Adipocyte (in vitro differentiated cells): ENCODE measurements around the gene DNAAF5.

Source experiments
- DNase-seq: peaks from one replicate; pipeline ENCODE4 v3.0.0-alpha.2; 2015; ENCODE audit warnings: low read depth
- H3K27me3 ChIP-seq: replicated peaks from 2 replicates; pipeline ENCODE4 v1.7.0; 2013; ENCODE audit warnings: mild to moderate bottlenecking, low read length, moderate library complexity; ENCODE audit not compliant: control insufficient read depth, insufficient read depth
- H3K36me3 ChIP-seq: 2 replicates; pipeline ENCODE4 v1.7.0; 2013; ENCODE audit warnings: low read length, mild to moderate bottlenecking, moderate library complexity; ENCODE audit not compliant: control insufficient read depth, insufficient read depth, severe bottlenecking
- H3K4me1 ChIP-seq: 2 replicates; pipeline ENCODE4 v1.7.0; 2013; ENCODE audit warnings: mild to moderate bottlenecking, low read length, moderate library complexity; ENCODE audit not compliant: control insufficient read depth, insufficient read depth
- H3K4me3 ChIP-seq: 2 replicates; pipeline ENCODE4 v1.7.0; 2013; ENCODE audit warnings: mild to moderate bottlenecking, low read length, moderate library complexity
- H3K9ac ChIP-seq: 2 replicates; pipeline ENCODE4 v1.7.0; 2013; ENCODE audit warnings: mild to moderate bottlenecking, low read length, moderate library complexity
- H3K9me3 ChIP-seq: 2 replicates; pipeline ENCODE4 v1.7.0; 2013; ENCODE audit warnings: mild to moderate bottlenecking, low read length, moderate library complexity; ENCODE audit not compliant: control insufficient read depth

DNAAF5 gene

DNA sequence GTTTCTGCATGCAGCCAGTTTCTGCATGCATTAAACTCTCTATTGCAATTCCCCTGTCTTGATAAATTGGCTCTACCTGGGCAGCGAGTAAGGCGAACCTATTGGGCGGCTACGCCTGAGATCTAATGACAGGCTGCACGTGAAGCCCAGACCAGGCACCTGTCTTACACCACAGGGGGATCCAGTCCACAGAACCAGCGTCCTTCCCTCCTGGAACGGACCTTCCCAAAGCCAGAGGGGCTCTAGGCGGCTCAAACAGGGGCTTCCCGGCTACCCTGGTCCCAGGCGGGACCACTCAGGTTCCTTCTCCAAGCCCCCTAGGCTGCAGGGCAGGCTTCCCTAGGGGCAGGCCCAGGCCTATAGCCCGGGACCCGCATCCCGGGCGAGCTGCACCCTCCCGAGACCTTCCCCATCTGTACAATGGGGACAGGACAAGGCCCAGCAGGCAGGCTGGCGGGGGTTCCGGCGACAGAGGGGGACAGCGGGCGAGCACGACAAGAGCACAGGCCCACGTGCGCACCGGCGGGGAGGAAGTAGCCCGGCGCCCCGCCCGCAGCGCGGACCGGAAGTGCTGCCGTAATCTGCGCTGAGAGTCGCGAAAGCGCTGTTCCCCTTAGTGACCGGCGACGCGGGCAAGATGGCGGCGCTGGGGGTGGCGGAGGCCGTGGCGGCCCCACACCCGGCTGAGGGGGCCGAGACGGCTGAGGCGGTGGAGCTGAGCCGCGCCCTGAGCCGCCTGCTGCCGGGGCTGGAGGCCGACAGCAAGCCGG lies at the start of gene DNAAF5:
Gene DNAAF5 (plus strand): TSS at position 616 of the 770 bp plus-strand sequence. CDS start 22 bp downstream, at position 638.
- Histone ChIP-seq H3K36me3 (peaks cover 10% of the 10 kb centered on the region), H3K27me3 (no peaks in the 10 kb centered on the region), H3K9me3 (no peaks in the 10 kb centered on the region), H3K9ac (peak within 1 kb of the TSS; percentile 88), H3K4me1 (peaks cover 16% of the 10 kb centered on the region), H3K4me3 (peak within 1 kb of the TSS; percentile 85)
- peak; percentile 94 for DNase-seq

DNA sequence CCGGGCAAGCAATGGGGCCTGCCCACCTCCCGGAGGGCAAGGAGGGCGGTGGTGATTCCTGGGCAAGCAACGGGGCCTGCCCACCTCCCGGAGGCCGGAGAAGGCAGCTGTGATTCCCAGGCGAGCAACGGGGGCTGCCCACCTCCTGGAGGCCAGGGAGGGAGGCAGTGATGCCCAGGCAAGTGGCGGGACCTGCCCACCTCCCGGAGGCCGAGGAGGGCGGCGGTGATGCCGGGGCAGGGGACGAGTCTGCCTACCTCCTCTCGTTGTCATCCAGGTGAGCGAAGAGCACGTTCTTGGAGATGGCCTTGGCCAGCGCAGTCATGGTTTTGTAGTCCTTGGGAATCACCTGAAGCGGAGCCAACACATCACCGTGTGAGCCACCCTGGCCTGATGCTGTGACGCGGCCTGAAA lies 49.5 kb upstream of the DNAAF5 start:
- Histone ChIP-seq H3K4me3 (no peak overlapping the region), H3K27me3 (no peaks in the 10 kb centered on the region), H3K9me3 (no peaks in the 10 kb centered on the region), H3K4me1 (no peaks in the 10 kb centered on the region), H3K9ac (no peak overlapping the region), H3K36me3 (no peaks in the 10 kb centered on the region)
- no peak for DNase-seq

DNA sequence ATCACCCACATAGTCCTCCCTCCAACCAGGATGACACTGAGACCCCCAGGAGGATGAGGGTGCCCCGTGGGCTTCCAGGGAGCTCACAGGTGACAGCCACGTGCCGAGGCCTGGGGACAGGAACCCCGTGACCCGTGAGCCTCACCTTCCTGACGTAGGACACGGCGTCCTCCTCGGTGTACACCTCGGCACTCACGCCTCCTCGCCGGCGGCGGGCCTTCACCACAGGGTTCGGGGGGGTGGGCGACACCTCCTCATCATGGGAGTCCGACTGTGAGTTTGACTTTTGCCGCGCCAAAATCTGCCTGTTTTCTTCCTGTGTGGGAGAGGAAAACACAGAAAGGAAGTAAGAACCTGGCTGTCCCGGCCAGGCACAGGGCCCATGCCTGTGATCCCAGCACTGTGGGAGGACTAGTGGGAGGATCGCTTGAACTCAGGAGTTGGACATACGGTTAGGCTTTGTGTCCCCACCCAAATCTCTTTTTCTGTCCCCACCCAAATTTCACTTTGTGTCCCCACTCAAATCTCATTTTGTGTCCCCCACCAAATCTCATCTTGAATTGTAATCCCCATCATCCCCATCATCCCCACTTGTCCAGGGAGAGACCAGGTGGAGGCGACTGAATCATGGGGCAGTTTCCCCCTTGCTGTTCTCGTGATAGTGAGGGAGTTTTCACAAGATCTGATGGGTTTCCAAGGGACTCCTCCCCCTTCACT lies 45.9 kb upstream of the DNAAF5 start:
- DNase-seq, result no peak
- H3K27me3 ChIP-seq, result no peaks in the 10 kb centered on the region
- H3K4me1 ChIP-seq, result no peaks in the 10 kb centered on the region
- peaks cover 8% of the 10 kb centered on the region for H3K9me3 ChIP-seq
- H3K4me3 ChIP-seq, result no peak overlapping the region
- no peak overlapping the region for H3K9ac ChIP-seq
- H3K36me3 ChIP-seq, result no peaks in the 10 kb centered on the region

DNA sequence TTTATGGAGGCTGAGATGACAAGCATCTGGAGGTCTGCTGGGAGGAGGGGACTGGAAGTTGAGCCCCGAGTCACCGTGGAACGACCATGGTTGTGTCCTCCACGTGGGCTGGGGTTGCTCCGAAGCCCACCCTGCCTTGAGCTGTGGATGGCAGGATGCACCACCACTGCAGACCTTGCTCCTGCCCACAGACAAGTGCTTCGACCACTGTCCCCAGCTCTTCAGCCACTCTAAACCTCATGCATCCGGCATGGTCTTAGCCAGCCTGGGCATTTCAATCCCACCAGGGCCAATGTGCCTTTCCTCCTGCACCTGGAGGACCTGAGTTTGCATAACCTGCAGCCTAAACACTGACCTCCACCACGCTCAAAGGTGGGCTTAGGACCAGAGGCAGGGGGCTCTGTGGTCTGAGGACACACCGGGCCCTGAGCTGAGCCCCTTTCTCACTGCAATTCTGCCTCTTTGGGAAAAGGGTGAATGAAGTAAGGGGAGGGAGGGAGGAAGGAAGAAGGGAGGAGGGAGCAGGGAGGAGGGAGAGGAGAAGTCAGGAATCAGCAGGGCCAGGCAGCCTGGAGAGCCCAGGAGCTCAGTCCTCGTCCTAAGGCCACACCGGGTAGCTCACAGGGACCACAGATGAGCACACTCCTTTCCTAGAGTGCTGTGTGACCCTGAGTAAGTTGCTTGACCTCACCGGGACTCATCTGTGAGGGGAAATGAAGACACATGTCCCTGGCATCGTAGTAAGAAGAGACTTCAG lies 44.8 kb upstream of the DNAAF5 start:
- H3K27me3 ChIP-seq, result no peaks in the 10 kb centered on the region
- peaks cover 19% of the 10 kb centered on the region for H3K9me3 ChIP-seq
- no peaks in the 10 kb centered on the region for H3K4me1 ChIP-seq
- H3K4me3 ChIP-seq, result no peak overlapping the region
- no peaks in the 10 kb centered on the region for H3K36me3 ChIP-seq
- DNase-seq, result no peak
- no peak overlapping the region for H3K9ac ChIP-seq

DNA sequence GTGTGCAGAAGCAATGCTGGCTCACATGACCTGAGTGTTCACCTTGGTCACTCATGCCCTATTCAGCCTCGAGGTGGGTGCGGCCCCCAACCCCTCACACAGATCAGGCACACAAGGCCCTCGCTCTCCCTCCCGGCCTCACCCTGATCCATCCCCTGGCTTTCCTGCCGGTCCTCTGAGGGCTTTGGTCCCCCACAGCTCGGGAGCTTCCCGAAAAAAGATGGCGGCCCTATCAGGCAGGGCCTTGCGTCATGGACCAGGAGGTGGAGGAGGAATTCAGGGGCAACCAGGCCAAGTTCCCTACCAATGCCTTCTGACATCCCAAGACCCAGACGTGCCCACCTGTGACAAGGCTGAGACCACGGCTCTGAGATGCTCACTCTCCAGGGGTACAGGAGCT lies 43.7 kb upstream of the DNAAF5 start:
- H3K4me3 ChIP-seq, result no peak overlapping the region
- peaks cover 29% of the 10 kb centered on the region for H3K9me3 ChIP-seq
- H3K4me1 ChIP-seq, result no peaks in the 10 kb centered on the region
- H3K27me3 ChIP-seq, result no peaks in the 10 kb centered on the region
- no peak for DNase-seq
- no peak overlapping the region for H3K9ac ChIP-seq
- H3K36me3 ChIP-seq, result no peaks in the 10 kb centered on the region

DNA sequence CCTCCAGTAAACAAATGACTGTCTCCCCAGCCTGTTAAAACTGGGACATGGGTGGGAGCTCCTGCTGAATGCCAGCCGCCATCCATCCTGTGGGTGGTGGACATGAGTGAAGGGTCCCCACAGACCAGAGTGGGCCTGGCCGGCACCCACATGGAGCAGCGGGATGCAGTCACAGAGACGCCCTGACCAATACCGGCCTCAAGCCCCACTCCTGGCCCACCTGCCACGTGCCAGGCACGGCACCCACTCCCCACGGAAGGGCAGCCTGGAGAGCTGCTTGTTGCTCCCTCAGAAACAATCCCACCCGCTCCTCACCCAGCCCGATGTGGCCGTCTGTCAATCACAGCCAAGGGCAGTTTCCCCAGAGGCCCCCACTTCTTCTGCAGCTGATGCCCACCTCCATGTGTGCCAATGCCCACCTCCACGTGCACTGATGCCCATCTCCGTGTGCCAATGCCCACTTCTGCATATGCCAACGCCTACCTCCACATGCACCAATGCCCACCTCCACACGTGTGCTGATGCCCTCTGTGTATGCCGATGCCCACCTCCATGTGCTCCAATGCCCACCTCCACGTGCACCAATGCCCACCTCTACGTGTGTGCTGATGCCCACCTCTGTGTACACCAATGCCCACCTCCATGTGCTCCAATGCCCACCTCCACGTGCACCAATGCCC lies 42.8 kb upstream of the DNAAF5 start:
- H3K36me3 ChIP-seq, result no peaks in the 10 kb centered on the region
- no peak overlapping the region for H3K4me3 ChIP-seq
- no peak for DNase-seq
- H3K9ac ChIP-seq, result no peak overlapping the region
- H3K9me3 ChIP-seq, result peaks cover 36% of the 10 kb centered on the region
- H3K4me1 ChIP-seq, result no peaks in the 10 kb centered on the region
- H3K27me3 ChIP-seq, result no peaks in the 10 kb centered on the region

DNA sequence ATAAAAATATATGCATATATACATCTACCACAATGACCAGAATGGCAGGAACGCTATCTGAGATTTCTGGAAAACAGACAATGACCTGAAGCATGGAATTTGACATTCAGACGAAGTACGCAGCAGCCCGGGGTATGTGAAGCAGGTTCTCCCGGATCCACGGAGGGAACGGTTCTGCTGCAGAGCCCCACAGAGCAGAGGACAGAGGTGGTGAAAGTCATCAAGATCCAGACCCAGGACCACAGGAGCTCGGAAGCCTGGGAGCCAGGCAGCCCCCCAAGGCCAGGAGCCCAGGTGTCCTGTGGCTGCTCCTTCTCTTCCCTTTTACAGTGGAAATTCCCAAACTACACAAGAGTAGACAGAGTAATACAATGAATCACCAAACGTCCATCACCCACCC lies 42.1 kb upstream of the DNAAF5 start:
- Histone ChIP-seq H3K4me1 (no peaks in the 10 kb centered on the region), H3K36me3 (no peaks in the 10 kb centered on the region), H3K9me3 (peaks cover 40% of the 10 kb centered on the region), H3K4me3 (no peak overlapping the region), H3K27me3 (no peaks in the 10 kb centered on the region), H3K9ac (no peak overlapping the region)
- no peak for DNase-seq

DNA sequence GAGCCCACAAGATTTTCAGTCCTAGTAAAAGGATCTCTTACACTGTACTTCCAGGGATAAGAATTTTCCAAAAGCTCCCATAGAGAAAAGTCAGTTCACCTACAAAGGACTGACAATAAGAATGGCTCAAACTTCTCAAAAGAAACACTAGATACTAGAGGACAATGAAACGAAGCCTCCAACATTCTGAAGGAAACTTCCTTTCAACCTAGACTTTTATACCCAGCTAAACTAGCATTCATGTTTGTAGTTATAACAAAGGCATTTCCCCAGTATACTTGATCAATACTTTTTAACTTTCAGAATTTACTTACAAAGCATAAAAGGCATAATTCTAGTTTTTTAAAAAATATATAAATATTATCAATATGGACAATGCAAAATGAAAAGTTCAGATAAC lies 41.0 kb upstream of the DNAAF5 start:
- no peaks in the 10 kb centered on the region for H3K36me3 ChIP-seq
- H3K4me3 ChIP-seq, result no peak overlapping the region
- no peak for DNase-seq
- H3K4me1 ChIP-seq, result no peaks in the 10 kb centered on the region
- H3K9me3 ChIP-seq, result peaks cover 40% of the 10 kb centered on the region
- H3K9ac ChIP-seq, result no peak overlapping the region
- H3K27me3 ChIP-seq, result no peaks in the 10 kb centered on the region

DNA sequence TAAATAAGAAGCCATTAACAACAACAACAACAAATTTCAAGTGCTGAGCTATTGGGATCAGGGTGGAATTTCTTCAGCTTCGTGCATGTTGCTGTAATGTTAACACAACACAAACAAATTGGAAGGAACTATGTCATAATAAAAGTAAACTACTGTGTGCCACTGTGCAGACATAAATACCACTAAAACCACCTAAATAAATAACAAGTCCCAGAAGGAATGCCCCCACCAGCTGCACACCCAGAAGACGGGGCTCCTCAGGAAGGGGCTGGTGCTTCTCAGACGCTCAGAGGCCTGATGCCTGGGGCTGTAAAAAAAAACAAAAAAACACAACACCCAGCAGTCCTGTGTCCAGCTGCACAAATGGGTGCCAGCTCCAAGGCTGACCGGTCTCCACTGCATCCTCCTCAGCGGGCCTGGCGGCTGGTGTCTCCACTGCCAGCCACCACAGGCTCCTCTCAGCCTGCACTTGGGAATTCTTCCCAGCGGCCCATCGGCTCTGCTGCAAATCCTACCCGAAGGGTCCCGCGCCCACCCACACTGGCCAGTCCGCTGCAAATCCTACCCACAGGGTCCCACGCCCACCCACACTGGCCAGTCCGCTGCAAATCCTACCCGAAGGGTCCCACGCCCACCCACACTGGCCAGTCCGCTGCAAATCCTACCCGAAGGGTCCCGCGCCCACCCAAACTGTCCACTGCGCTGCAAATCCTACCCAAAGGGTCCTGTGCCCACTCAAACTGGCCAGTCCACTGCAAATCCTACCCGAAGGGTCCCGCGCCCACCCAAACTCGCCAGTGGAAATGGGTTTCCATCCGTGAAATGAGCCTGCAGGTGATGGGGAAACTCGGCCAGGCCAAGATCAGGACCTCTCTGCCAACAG lies 35.8 kb upstream of the DNAAF5 start:
- Histone ChIP-seq H3K36me3 (no peaks in the 10 kb centered on the region), H3K27me3 (no peaks in the 10 kb centered on the region), H3K4me3 (no peak overlapping the region), H3K4me1 (no peaks in the 10 kb centered on the region), H3K9ac (no peak overlapping the region), H3K9me3 (peaks cover 31% of the 10 kb centered on the region)
- no peak for DNase-seq

DNA sequence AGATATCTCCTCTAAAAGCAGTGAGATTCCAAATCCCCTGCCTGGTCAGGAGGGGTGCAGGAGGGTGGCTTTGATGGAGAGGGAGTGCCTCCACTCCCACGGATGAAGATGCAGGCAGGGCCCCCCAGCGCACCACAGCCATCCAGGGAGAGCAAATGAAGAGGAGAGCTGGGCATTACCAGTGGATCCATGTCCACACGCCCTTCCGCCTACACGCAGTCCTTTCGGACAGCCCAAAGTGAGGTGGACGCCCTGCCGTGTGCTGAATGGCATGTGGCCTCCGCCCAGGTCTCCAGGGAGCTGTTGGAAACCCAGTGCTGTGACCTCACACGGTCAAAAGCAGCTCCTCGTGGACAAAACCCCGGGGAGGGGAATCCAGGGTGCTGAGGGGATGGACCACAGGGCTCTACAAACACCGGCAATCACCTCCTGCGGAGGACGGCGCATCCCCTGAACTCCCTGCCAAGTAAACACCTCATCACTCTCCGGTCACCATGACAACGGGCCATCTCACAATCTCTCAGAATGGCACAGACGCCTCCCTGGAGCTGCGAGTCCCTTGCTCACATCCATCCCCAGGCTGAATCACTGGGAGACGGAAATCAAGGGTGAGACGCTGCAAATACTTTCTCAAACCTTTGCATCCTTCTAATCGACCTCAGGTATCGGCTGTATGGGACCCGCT lies 35.0 kb upstream of the DNAAF5 start:
- no peaks in the 10 kb centered on the region for H3K27me3 ChIP-seq
- no peak overlapping the region for H3K9ac ChIP-seq
- peaks cover 23% of the 10 kb centered on the region for H3K9me3 ChIP-seq
- H3K36me3 ChIP-seq, result no peaks in the 10 kb centered on the region
- no peak overlapping the region for H3K4me3 ChIP-seq
- no peak for DNase-seq
- no peaks in the 10 kb centered on the region for H3K4me1 ChIP-seq
